G401.6 (cell line): Measurements from ENCODE around the gene DOCK2.
"Not testable (repeated sequence)": the region's sequence is repeated elsewhere in the genome, so short reads cannot be mapped to it uniquely, and the experiment has no call there.

Experiments
- FAIRE-seq: peaks from 2 replicates; lab custom pipeline; 2012; peaks lifted over from hg19 to GRCh38; lab: Jason Lieb, UNC

Gene DOCK2

GRCh38 chr5:169637085-169637548 is at the start of gene DOCK2:
Gene DOCK2, plus strand, starts transcription at chr5:169637275. Its CDS starts 52 bp downstream, at chr5:169637327.
- FAIRE-seq, result no peak

GRCh38 chr5:169590602-169591001 is 46.5 kb upstream of the DOCK2 start:
- FAIRE-seq, result no peak

- no peak for FAIRE-seq
Observed at GRCh38 chr5:169591636-169592035, 45.4 kb upstream of the DOCK2 start.

- no peak for FAIRE-seq
Observed at GRCh38 chr5:169592937-169593650, 44.0 kb upstream of the DOCK2 start.

GRCh38 chr5:169595172-169595820 is 41.8 kb upstream of the DOCK2 start:
- no peak for FAIRE-seq

- FAIRE-seq, result no peak
Observed at GRCh38 chr5:169599451-169599850, 37.6 kb upstream of the DOCK2 start.

- no peak for FAIRE-seq
Observed at GRCh38 chr5:169602535-169602934, 34.5 kb upstream of the DOCK2 start.

- FAIRE-seq, result no peak
Observed at GRCh38 chr5:169606279-169606678, 30.8 kb upstream of the DOCK2 start.

GRCh38 chr5:169607882-169608281 is 29.2 kb upstream of the DOCK2 start:
- FAIRE-seq, result no peak

- no peak for FAIRE-seq
Observed at GRCh38 chr5:169609716-169610115, 27.4 kb upstream of the DOCK2 start.

GRCh38 chr5:169610606-169611005 is 26.5 kb upstream of the DOCK2 start:
- FAIRE-seq, result no peak

- FAIRE-seq, result no peak
Observed at GRCh38 chr5:169615561-169615960, 21.5 kb upstream of the DOCK2 start.

- not testable (repeated sequence) for FAIRE-seq
Observed at GRCh38 chr5:169624307-169624706, 12.8 kb upstream of the DOCK2 start.

- no peak for FAIRE-seq
Observed at GRCh38 chr5:169626779-169627178, 10.3 kb upstream of the DOCK2 start.

GRCh38 chr5:169627551-169627950 is 9.5 kb upstream of the DOCK2 start:
- FAIRE-seq, result no peak

- no peak for FAIRE-seq
Observed at GRCh38 chr5:169628892-169629291, 8.2 kb upstream of the DOCK2 start.

- no peak for FAIRE-seq
Observed at GRCh38 chr5:169629847-169630548, 7.1 kb upstream of the DOCK2 start.

GRCh38 chr5:169631360-169631759 is 5.7 kb upstream of the DOCK2 start:
- no peak for FAIRE-seq

- no peak for FAIRE-seq
Observed at GRCh38 chr5:169632946-169633345, 4.1 kb upstream of the DOCK2 start.

GRCh38 chr5:169634606-169635005 is 2.5 kb upstream of the DOCK2 start:
- no peak for FAIRE-seq

- no peak for FAIRE-seq
Observed at GRCh38 chr5:169635936-169636335, 1.1 kb upstream of the DOCK2 start.

- no peak for FAIRE-seq
Observed at GRCh38 chr5:169636477-169637084, 494 bp upstream of the DOCK2 start.
